C4-2B (cell line): Measurements from ENCODE around the gene MBD1.

Experiments
- ZFX ChIP-seq: fragments of 450-650 bp; IDR thresholded peaks from 2 replicates; pipeline ENCODE4 v1.6.1; 2017
- TF ChIP-seq, protein P1 (sequence below): fragments of 450-650 bp; conservative IDR thresholded peaks from 2 replicates; pipeline ENCODE4 v1.5.1; 2017; ENCODE audit warnings: mild to moderate bottlenecking

DNA sequence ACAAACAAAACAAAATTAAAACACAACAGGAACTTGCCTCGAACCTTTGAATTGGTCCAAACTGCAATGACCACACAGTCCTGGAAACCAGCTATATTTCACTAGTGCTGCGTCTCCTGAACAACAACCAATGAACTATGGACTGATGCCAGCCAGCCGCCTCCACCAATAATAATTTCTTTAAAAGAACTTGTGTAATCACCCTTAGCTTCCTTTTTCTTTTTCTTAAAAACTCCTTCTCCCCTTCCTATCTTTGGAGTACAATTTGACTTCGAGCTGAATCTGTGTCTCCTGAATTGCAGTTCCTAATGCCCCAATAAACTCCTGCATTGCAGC, 7.8 kb upstream of the MBD1 start:
- TF ChIP-seq, protein P1, sequence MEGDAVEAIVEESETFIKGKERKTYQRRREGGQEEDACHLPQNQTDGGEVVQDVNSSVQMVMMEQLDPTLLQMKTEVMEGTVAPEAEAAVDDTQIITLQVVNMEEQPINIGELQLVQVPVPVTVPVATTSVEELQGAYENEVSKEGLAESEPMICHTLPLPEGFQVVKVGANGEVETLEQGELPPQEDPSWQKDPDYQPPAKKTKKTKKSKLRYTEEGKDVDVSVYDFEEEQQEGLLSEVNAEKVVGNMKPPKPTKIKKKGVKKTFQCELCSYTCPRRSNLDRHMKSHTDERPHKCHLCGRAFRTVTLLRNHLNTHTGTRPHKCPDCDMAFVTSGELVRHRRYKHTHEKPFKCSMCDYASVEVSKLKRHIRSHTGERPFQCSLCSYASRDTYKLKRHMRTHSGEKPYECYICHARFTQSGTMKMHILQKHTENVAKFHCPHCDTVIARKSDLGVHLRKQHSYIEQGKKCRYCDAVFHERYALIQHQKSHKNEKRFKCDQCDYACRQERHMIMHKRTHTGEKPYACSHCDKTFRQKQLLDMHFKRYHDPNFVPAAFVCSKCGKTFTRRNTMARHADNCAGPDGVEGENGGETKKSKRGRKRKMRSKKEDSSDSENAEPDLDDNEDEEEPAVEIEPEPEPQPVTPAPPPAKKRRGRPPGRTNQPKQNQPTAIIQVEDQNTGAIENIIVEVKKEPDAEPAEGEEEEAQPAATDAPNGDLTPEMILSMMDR, result no peak
- TF ChIP-seq ZFX, result no peak
